ENCODE measurements around the gene LIG4.
"Not testable (repeated sequence)": the region's sequence is repeated elsewhere in the genome, so short reads cannot be mapped to it uniquely, and the experiment has no call there.

LIG4 gene

GRCh38 chr13:108218044-108218974 is 3.0 kb upstream of the LIG4 start, which contains the start of gene ABHD13:
TSS of gene ABHD13 (plus strand) at chr13:108218392. CDS start at chr13:108229219, 10,827 bp downstream.
- Histone ChIP-seq H3K27me3 (replicated peaks; ENCODE audit: control insufficient read depth, insufficient read depth, low read length) (no peaks in the 10 kb centered on the region), H3K4me3 (ENCODE audit: low read length) (peak within 1 kb of the TSS; percentile 99), H3K9me3 (ENCODE audit: control insufficient read depth, low read length) (no peaks in the 10 kb centered on the region), H3K4me1 (ENCODE audit: control insufficient read depth, insufficient read depth, low read length) (peaks cover 44% of the 10 kb centered on the region), H3K36me3 (ENCODE audit: control insufficient read depth, insufficient read depth, low read length, severe bottlenecking) (no peaks in the 10 kb centered on the region), H3K9ac (ENCODE audit: low read length) (peak within 1 kb of the TSS; percentile 100)
- DNase-seq (ENCODE audit: low read depth): peak; percentile 93

- not testable (repeated sequence) for DNase-seq (ENCODE audit: low read depth); H3K36me3 ChIP-seq (ENCODE audit: control insufficient read depth, insufficient read depth, low read length, severe bottlenecking); H3K9me3 ChIP-seq (ENCODE audit: control insufficient read depth, low read length); H3K27me3 ChIP-seq (replicated peaks; ENCODE audit: control insufficient read depth, insufficient read depth, low read length)
- H3K4me3 ChIP-seq (ENCODE audit: low read length): peak overlapping the region; percentile 99
- H3K4me1 ChIP-seq (ENCODE audit: control insufficient read depth, insufficient read depth, low read length): peaks cover 44% of the 10 kb centered on the region
- H3K9ac ChIP-seq (ENCODE audit: low read length): peak overlapping the region; percentile 100
These were observed 2.1 kb upstream of the LIG4 start for GRCh38 chr13:108217307-108218043.

GRCh38 chr13:108214441-108215271 is 680 bp downstream of the LIG4 start:
- peak; percentile 32 for DNase-seq (ENCODE audit: low read depth)
- Histone ChIP-seq H3K9me3 (ENCODE audit: control insufficient read depth, low read length) (no peaks in the 10 kb centered on the region), H3K9ac (ENCODE audit: low read length) (peak overlapping the region; percentile 37), H3K36me3 (ENCODE audit: control insufficient read depth, insufficient read depth, low read length, severe bottlenecking) (peaks cover 13% of the 10 kb centered on the region), H3K27me3 (replicated peaks; ENCODE audit: control insufficient read depth, insufficient read depth, low read length) (no peaks in the 10 kb centered on the region), H3K4me3 (ENCODE audit: low read length) (peak overlapping the region; percentile 76), H3K4me1 (ENCODE audit: control insufficient read depth, insufficient read depth, low read length) (peaks cover 35% of the 10 kb centered on the region)

GRCh38 chr13:108213946-108214345 is 1.4 kb downstream of the LIG4 start:
- Histone ChIP-seq H3K4me1 (ENCODE audit: control insufficient read depth, insufficient read depth, low read length) (peaks cover 30% of the 10 kb centered on the region), H3K4me3 (ENCODE audit: low read length) (peak overlapping the region; percentile 76), H3K27me3 (replicated peaks; ENCODE audit: control insufficient read depth, insufficient read depth, low read length) (no peaks in the 10 kb centered on the region), H3K9me3 (ENCODE audit: control insufficient read depth, low read length) (no peaks in the 10 kb centered on the region), H3K9ac (ENCODE audit: low read length) (peak overlapping the region; percentile 37), H3K36me3 (ENCODE audit: control insufficient read depth, insufficient read depth, low read length, severe bottlenecking) (peaks cover 20% of the 10 kb centered on the region)
- no peak for DNase-seq (ENCODE audit: low read depth)

- no peak overlapping the region for H3K4me3 ChIP-seq (ENCODE audit: low read length)
- H3K9ac ChIP-seq (ENCODE audit: low read length): no peak overlapping the region
- no peaks in the 10 kb centered on the region for H3K27me3 ChIP-seq (replicated peaks; ENCODE audit: control insufficient read depth, insufficient read depth, low read length)
- H3K36me3 ChIP-seq (ENCODE audit: control insufficient read depth, insufficient read depth, low read length, severe bottlenecking): peaks cover 21% of the 10 kb centered on the region
- peaks cover 30% of the 10 kb centered on the region for H3K4me1 ChIP-seq (ENCODE audit: control insufficient read depth, insufficient read depth, low read length)
- H3K9me3 ChIP-seq (ENCODE audit: control insufficient read depth, low read length): no peaks in the 10 kb centered on the region
- no peak for DNase-seq (ENCODE audit: low read depth)
These were observed 2.5 kb downstream of the LIG4 start for GRCh38 chr13:108212886-108213285.

GRCh38 chr13:108210551-108210950 is 4.8 kb downstream of the LIG4 start:
- H3K9me3 ChIP-seq (ENCODE audit: control insufficient read depth, low read length): no peaks in the 10 kb centered on the region
- DNase-seq (ENCODE audit: low read depth): no peak
- H3K36me3 ChIP-seq (ENCODE audit: control insufficient read depth, insufficient read depth, low read length, severe bottlenecking): peaks cover 21% of the 10 kb centered on the region
- H3K4me3 ChIP-seq (ENCODE audit: low read length): no peak overlapping the region
- H3K9ac ChIP-seq (ENCODE audit: low read length): no peak overlapping the region
- peaks cover 10% of the 10 kb centered on the region for H3K4me1 ChIP-seq (ENCODE audit: control insufficient read depth, insufficient read depth, low read length)
- no peaks in the 10 kb centered on the region for H3K27me3 ChIP-seq (replicated peaks; ENCODE audit: control insufficient read depth, insufficient read depth, low read length)

GRCh38 chr13:108200781-108201398 is 14.4 kb downstream of the LIG4 start:
- Histone ChIP-seq H3K9me3 (ENCODE audit: control insufficient read depth, low read length) (no peaks in the 10 kb centered on the region), H3K27me3 (replicated peaks; ENCODE audit: control insufficient read depth, insufficient read depth, low read length) (no peaks in the 10 kb centered on the region), H3K4me1 (ENCODE audit: control insufficient read depth, insufficient read depth, low read length) (peaks cover 10% of the 10 kb centered on the region), H3K9ac (ENCODE audit: low read length) (no peak overlapping the region), H3K4me3 (ENCODE audit: low read length) (no peak overlapping the region), H3K36me3 (ENCODE audit: control insufficient read depth, insufficient read depth, low read length, severe bottlenecking) (no peaks in the 10 kb centered on the region)
- peak; percentile 12 for DNase-seq (ENCODE audit: low read depth)

- no peaks in the 10 kb centered on the region for H3K36me3 ChIP-seq (ENCODE audit: control insufficient read depth, insufficient read depth, low read length, severe bottlenecking)
- H3K27me3 ChIP-seq (replicated peaks; ENCODE audit: control insufficient read depth, insufficient read depth, low read length): no peaks in the 10 kb centered on the region
- H3K4me3 ChIP-seq (ENCODE audit: low read length): no peak overlapping the region
- H3K4me1 ChIP-seq (ENCODE audit: control insufficient read depth, insufficient read depth, low read length): peaks cover 5% of the 10 kb centered on the region
- DNase-seq (ENCODE audit: low read depth): no peak
- peaks cover 23% of the 10 kb centered on the region for H3K9me3 ChIP-seq (ENCODE audit: control insufficient read depth, low read length)
- H3K9ac ChIP-seq (ENCODE audit: low read length): no peak overlapping the region
These were observed 19.5 kb downstream of the LIG4 start for GRCh38 chr13:108195861-108196260.

GRCh38 chr13:108195146-108195545 is 20.2 kb downstream of the LIG4 start:
- Histone ChIP-seq H3K4me3 (ENCODE audit: low read length) (no peak overlapping the region), H3K36me3 (ENCODE audit: control insufficient read depth, insufficient read depth, low read length, severe bottlenecking) (no peaks in the 10 kb centered on the region), H3K9me3 (ENCODE audit: control insufficient read depth, low read length) (peaks cover 23% of the 10 kb centered on the region), H3K27me3 (replicated peaks; ENCODE audit: control insufficient read depth, insufficient read depth, low read length) (no peaks in the 10 kb centered on the region), H3K9ac (ENCODE audit: low read length) (no peak overlapping the region), H3K4me1 (ENCODE audit: control insufficient read depth, insufficient read depth, low read length) (no peaks in the 10 kb centered on the region)
- DNase-seq (ENCODE audit: low read depth): peak; percentile 51

GRCh38 chr13:108194435-108194936 is 20.9 kb downstream of the LIG4 start:
- no peak for DNase-seq (ENCODE audit: low read depth)
- no peaks in the 10 kb centered on the region for H3K36me3 ChIP-seq (ENCODE audit: control insufficient read depth, insufficient read depth, low read length, severe bottlenecking)
- no peaks in the 10 kb centered on the region for H3K27me3 ChIP-seq (replicated peaks; ENCODE audit: control insufficient read depth, insufficient read depth, low read length)
- no peak overlapping the region for H3K9ac ChIP-seq (ENCODE audit: low read length)
- H3K4me1 ChIP-seq (ENCODE audit: control insufficient read depth, insufficient read depth, low read length): no peaks in the 10 kb centered on the region
- no peak overlapping the region for H3K4me3 ChIP-seq (ENCODE audit: low read length)
- H3K9me3 ChIP-seq (ENCODE audit: control insufficient read depth, low read length): peaks cover 23% of the 10 kb centered on the region
